GM18861 (cell line): ENCODE results near the gene METRN.
"Not testable (repeated sequence)": the region's sequence is repeated elsewhere in the genome, so short reads cannot be mapped to it uniquely, and the experiment has no call there.

Source experiments
- ATAC-seq: cut with Tn5 transposase; IDR thresholded peaks from one replicate; pipeline ENCODE4 v1.9.1; 2021; ENCODE audit not compliant: unreplicated experiment

Gene METRN

GRCh38 chr16:708959-709358 lies 6.0 kb upstream of the METRN start:
- no peak for ATAC-seq

- no peak for ATAC-seq
These were observed 5.1 kb upstream of the METRN start for GRCh38 chr16:709566-710499.

DNA sequence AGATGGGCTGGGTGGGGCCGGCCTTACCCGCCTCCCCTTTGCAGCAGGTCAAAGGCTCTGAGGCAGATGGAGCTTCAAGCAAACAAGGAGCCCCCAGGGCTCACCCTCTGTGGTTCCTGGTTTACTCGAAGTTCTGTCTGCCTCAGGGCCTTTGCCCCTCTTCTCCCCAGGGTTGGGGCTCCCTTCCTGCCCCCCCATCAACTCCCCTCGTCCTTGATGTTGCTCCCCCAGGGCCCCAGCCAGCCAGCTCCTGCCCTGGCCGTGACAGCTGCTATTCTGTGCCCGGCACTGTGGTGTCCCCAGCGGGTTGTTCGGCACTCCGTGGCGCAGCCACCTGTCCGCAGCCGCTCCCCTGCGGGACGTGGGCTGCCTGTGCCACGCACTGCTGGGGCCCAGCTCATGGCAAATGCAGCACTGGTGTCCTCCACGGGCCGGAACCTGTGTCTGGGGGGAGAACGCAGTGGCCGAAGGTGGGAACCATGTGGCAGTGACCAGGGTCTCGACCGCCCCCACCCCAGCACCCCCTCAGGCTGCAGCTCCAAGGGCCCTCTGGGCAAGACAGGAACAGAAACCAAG lies 4.3 kb upstream of the METRN start:
- ATAC-seq, result no peak

DNA sequence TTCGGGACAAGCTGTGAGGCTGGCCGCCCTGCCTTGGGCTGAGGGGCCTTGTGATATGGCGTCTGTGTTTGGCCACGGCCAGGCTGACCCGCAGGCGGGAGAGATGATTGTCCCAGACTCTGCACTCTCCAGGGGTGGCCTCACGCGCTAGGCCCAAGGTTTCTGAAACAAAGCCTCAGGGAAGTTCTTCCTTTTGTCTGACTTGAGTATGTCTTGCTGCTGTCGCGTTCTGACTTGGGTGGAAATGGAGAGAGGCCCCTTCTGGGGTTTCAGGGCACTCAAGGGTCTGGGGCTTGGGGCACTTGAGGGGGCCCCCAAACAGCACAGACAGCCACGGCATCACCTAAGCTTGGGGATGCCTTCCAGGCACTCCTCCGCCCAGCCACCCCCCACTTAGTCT lies 3.8 kb upstream of the METRN start:
- ATAC-seq, result no peak

DNA sequence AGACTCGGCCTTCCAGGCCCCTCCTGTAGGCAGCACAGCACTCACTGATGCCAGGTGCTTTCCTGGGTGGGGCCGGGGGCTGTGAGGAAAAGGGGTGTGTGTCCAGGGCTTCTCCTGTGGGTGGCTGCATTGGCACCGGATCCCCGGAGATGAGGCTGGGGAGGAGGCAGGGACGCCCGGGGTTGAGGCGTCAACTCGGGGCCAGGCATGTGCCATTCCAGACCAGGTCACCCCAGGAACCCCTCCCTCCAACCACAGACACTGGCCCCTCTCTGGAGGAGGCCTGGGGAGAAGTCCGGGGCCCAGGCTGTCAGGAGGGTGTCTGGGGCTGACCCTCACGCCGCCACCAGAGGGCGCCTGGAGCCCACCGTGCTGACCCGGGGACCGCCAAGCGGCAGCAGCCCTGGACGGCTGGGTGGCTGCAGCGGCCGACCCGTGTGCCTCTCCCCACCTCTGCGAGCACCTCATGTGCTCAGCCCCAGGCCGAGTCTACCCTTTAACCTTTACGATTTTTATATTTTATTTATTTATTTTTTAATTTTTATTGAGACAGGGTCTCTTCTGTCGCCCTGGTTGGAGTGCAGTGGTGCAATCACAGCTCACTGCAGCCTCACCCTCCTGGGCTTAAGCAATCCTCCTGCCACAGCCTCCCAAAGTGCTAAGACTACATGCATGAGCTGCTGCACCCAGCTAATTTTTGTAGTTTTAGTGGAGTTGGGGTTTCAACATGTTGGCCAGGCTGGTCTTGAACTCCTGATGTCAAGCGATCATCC lies 3.2 kb upstream of the METRN start:
- ATAC-seq, result no peak

DNA sequence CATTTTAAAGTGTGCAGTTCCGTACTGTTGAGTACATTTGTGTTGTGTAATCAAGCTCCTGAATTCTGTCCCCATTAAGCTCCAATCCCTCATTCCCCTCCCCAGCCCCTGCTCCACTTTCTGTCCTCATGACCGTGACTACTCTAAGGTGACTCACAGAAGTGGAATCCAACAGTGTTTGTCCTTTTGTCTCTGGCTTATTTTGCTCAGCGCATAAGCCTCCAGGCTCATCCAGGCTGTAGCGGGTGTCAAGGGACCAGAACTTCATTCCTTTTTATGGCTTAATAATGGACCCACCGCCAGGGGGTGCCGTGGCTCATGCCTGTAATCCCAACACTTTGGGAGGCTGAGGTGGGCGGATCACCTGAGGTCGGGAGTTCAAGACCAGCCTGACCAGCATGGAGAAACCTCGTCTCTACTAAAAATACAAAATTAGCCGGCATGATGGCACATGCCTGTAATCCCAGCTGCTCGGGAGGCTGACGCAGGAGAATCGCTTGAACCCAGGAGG lies 2.1 kb upstream of the METRN start:
- not testable (repeated sequence) for ATAC-seq

DNA sequence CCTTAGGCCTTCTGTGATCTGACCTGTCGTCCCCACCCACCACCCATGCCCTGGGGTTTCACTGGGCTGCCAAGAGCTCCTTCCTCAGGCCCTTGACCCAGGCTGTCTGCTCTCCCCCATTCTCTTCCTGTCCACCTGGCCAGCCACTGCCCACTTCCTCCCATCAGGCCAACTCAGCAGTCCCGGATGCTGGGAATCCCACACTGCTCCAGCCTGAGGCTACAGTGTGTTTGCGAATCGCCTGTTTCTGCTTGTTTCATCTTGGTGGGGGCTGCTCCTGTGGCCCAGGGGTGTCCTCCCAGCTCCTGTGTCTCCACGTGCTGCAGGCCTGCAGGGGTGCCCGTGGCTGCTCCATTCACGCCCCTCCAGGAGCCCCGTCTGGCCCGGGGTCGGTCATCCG lies 839 bp upstream of the METRN start:
- ATAC-seq, result no peak

- ATAC-seq, result no peak
These were observed 720 bp downstream of the METRN start for GRCh38 chr16:715477-716199.

- no peak for ATAC-seq
These were observed 1.3 kb downstream of the METRN start for GRCh38 chr16:716200-716568.

DNA sequence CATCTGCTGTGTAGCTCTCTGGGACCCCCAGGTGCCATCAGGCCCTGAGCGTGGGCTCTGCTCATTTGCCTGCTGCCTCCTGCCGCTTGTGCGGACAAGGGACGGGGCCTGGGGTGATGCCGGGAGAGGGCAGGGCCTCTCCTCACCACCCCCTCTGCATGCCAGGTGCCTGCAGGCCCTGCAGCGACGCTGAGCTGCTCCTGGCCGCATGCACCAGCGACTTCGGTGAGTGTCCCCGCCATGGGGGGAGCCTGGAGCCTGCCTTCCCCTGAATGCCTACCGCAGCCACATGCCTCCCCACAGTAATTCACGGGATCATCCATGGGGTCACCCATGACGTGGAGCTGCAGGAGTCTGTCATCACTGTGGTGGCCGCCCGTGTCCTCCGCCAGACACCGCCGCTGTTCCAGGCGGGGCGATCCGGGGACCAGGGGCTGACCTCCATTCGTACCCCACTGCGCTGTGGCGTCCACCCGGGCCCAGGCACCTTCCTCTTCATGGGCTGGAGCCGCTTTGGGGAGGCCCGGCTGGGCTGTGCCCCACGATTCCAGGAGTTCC lies 1.9 kb downstream of the METRN start:
- no peak for ATAC-seq

GRCh38 chr16:717450-718245 lies 2.7 kb downstream of the METRN start:
- ATAC-seq, result no peak

DNA sequence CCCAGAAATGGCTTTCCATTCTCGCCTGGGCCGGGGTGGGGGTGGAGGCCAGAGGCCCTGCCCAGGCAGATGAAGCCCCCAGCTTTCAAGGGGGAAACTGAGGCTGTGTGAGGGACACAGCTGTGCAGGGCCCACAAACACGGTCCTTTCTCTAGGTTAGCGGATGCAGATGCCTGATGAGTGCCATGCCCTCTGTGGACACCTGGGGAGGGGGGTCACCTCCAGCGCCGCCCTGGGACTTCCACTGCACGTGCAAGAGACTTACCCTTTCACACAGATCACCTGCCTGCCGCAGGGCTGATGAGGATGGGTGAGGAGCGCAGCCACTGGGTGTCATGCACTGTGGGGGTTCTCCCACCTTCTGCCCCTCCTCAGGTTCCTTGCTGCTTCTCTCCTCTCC lies 3.5 kb downstream of the METRN start:
- no peak for ATAC-seq

- ATAC-seq, result no peak
These were observed 4.0 kb downstream of the METRN start for GRCh38 chr16:718922-719321.

DNA sequence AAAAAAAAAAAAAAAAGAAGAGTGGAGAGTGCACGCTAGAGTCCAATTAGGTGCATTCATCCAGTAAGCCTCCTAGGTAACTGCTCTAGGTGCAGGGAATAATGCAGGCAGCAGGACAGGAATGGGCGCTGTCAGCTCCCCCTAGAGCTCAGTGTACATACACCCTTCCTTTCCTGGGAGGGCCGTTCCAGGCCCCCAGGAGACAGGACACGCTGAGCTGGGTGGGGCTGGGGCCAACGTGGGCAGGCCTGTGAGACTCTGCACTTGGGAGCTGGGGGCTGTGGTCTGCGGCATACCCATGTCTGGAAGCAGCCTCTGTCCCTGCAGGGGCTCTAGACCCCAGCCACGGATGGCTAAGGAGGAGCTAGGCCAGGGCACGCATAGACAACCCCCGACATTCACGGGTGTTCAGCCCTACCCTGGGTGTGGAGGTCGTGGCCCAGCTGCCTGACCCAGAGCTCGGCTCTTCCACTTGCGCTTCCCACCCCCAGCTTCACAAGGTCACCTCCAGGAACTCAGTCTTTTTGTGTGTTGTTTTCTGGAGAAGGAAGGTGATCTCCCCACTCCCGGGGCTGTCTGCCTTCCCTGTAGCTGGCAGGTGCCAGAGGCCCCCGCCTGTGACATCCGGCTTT lies 5.0 kb downstream of the METRN start:
- no peak for ATAC-seq

DNA sequence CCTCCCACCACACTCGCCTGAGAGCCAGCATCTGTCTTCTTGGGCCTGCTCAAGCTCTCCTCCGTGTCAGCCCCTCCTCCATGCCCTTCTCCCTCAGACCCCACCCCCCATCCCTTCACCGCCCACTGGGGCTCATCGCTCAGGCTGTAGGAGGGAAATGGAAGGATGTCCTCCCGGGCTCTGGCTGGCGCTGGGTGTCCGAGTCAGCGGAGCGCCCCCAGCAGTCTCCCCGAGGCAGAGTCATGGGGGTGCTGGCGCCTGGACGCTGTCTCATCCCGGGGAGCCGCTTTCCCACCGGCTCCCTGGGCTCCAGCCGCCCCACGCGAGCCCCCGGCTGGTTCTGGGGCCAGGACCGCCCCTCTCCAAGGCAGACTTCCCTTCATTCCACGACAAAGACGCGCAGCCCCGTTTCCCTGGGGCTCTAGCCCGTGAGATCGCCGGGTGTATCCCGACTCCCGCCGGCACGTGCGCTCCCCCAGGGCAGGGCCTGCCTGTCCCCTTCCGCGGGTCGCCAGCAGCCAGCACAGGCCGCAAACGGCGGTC lies 5.6 kb downstream of the METRN start:
- ATAC-seq, result peak; percentile 10

DNA sequence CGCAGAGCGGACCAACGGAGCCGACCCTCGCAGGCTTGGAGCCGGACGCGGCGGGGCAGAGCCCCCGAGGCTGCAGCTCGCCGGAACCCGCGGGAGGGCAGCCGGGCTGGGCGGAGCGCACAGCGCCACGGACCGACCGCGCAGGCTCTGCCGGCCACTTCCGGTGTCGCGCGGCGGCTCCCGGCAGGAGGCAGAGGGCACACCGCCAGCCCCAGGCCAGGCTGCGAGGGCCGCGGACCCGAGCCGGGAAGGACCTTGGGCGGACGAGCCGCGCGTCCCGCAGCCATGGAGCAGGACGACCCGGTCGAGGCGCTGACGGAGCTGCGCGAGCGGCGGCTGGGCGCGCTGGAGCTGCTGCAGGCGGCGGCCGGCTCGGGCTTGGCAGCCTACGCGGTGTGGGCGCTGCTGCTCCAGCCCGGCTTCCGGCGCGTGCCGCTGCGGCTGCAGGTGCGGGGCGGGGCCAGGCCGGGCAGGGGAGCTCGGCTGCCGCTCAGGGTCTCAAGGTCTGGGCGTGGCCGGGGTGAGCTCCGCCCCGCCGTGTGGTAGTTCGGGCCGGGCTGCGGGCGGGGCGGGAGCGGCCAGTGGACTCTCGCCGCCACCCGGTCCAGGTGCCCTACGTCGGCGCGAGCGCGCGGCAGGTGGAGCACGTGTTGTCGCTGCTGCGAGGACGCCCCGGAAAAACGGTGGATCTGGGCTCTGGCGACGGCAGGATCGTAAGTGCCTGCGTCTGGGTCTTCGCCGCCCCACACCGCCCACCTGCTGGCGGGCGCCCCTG lies 6.3 kb downstream of the METRN start, which contains the start of gene ANTKMT:
Gene ANTKMT (plus strand): TSS at position 157 of the 775 bp plus-strand sequence. CDS start 129 bp downstream, at position 286.
- ATAC-seq, result peak; percentile 56

DNA sequence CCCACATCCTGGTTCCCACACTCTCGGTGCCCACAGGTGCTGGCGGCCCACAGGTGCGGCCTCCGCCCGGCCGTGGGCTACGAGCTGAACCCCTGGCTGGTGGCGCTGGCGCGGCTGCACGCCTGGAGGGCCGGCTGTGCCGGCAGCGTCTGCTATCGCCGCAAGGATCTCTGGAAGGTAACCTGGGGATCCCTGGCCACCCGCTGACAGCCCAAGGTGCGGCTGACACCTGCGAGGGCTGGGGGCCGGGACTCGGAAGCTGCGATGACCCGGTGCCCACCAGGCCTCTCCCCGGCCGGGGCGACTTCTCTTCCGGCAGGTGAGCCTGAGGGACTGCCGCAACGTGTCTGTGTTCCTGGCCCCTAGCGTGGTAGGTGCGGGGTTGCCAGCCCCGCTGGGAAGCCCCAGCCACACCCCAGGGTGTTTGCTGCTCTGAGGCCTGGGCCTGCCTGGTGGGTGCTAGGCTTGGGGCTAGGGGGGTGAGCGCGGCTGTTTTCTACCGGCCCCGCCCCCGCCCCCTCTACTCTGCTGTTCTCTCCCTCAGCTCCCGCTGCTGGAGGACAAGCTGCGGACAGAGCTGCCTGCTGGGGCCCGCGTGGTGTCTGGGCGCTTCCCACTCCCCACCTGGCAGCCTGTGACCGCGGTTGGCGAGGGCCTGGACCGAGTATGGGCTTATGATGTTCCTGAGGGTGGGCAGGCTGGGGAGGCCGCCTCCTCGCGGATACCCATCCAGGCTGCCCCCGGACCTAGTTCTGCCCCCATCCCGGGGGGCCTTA lies 7.0 kb downstream of the METRN start:
- ATAC-seq, result no peak
